H1 (cell line): Measurements from ENCODE around the gene FAM177A1. TPM values are rescaled to one million over a fixed set of nuclear protein-coding genes. Genes with fewer than 3 reads are reported as not detected.
A peak's percentile ranks its signal among the peaks of the same experiment; 100 is the strongest.

ENCODE experiments used
- CTCF ChIA-PET: fragments of 300-600 bp; sonication (Branson Sonifier 250); formaldehyde crosslinking; loops from one replicate; lab custom pipeline; 2021; ENCODE audit not compliant: partially characterized antibody; lab: Charles Lee
- POLR2A ChIA-PET: fragments of 300-600 bp; sonication (Branson Sonifier 250); formaldehyde crosslinking; loops from one replicate; lab custom pipeline; 2021; ENCODE audit warnings: inconsistent platforms; ENCODE audit not compliant: partially characterized antibody; lab: Charles Lee
- DNase-seq, 2 experiments: peaks; one replicate each; pipeline versions ENCODE4 v3.0.0 to v3.0.0-alpha.2; 2010 to 2022; ENCODE audit warnings: low spot score in 2 of 2, low read depth in 1 of 2, mixed read lengths in 1 of 2
- FAIRE-seq: peaks from 2 replicates; lab custom pipeline; 2011; peaks lifted over from hg19 to GRCh38; lab: Jason Lieb, UNC
- H2AFZ ChIP-seq: 2 replicates; pipeline ENCODE4 v1.8.1; 2012; ENCODE audit warnings: low read length, inconsistent platforms
- H2AK5ac ChIP-seq: 2 replicates; pipeline ENCODE4 v1.6.1; 2013; ENCODE audit warnings: low read depth, low read length
- H2BK120ac ChIP-seq: replicated peaks from 2 replicates; pipeline ENCODE3; 2013; ENCODE audit warnings: low read depth, low read length, inconsistent platforms
- H2BK12ac ChIP-seq: 2 replicates; pipeline ENCODE4 v1.6.1; 2013; ENCODE audit warnings: low read depth, low read length
- H2BK15ac ChIP-seq: 2 replicates; pipeline ENCODE4 v1.6.1; 2013; ENCODE audit warnings: low read length
- H2BK20ac ChIP-seq: 2 replicates; pipeline ENCODE4 v1.6.1; 2013; ENCODE audit warnings: low read length
- H2BK5ac ChIP-seq: 2 replicates; pipeline ENCODE4 v1.6.1; 2013; ENCODE audit warnings: low read depth, low read length
- H3K14ac ChIP-seq: 2 replicates; pipeline ENCODE4 v1.6.1; 2013; ENCODE audit warnings: inconsistent platforms; ENCODE audit not compliant: insufficient read length
- H3K18ac ChIP-seq: 2 replicates; pipeline ENCODE4 v1.6.1; 2013; ENCODE audit warnings: low read length; ENCODE audit errors: extremely low read depth
- H3K23ac ChIP-seq: 2 replicates; pipeline ENCODE4 v1.6.1; 2013; ENCODE audit warnings: inconsistent platforms; ENCODE audit not compliant: insufficient read length
- H3K23me2 ChIP-seq: 2 replicates; pipeline ENCODE4 v1.6.1; 2013; ENCODE audit warnings: low read depth, low read length
- H3K27ac ChIP-seq: 2 replicates; pipeline ENCODE4 v1.6.1; 2011; ENCODE audit warnings: low read depth, low read length, inconsistent platforms
- H3K27me3 ChIP-seq, 4 experiments: replicated peaks in 1 of 4; 1 replicate in 1 of 4; 2 replicates in 3 of 4; pipeline versions ENCODE4 v1.6.1 to v1.8.1; 2011 to 2013; ENCODE audit warnings: low read length in 3 of 4, mild to moderate bottlenecking in 3 of 4, inconsistent platforms in 2 of 4, mixed read lengths in 2 of 4, moderate library complexity in 1 of 4; ENCODE audit not compliant: control insufficient read depth in 3 of 4, insufficient read depth in 3 of 4; ENCODE audit errors: extremely low read depth in 1 of 4
- H3K36me3 ChIP-seq, 4 experiments: 2 replicates each; pipeline versions ENCODE4 v1.6.1 to v1.8.1; 2011 to 2013; ENCODE audit warnings: mild to moderate bottlenecking in 4 of 4, low read length in 3 of 4, moderate library complexity in 2 of 4, control low read depth in 1 of 4, inconsistent platforms in 1 of 4; ENCODE audit not compliant: insufficient read depth in 4 of 4, control insufficient read depth in 2 of 4
- H3K4ac ChIP-seq: replicated peaks from 2 replicates; pipeline ENCODE3; 2013; ENCODE audit warnings: low read length, low read depth, mixed read lengths, inconsistent platforms; ENCODE audit not compliant: insufficient read length
- H3K4me1 ChIP-seq, 4 experiments: replicated peaks in 1 of 4; 1 replicate in 1 of 4; 2 replicates in 3 of 4; pipeline versions ENCODE4 v1.6.1 to v1.8.1; 2011 to 2013; ENCODE audit warnings: low read length in 3 of 4, inconsistent platforms in 2 of 4, mixed read lengths in 1 of 4; ENCODE audit not compliant: insufficient read depth in 4 of 4, control insufficient read depth in 3 of 4
- H3K4me2 ChIP-seq, 2 experiments: 2 replicates each; pipeline versions ENCODE4 v1.6.1 to v1.8.1; 2011 to 2013; ENCODE audit warnings: low read depth in 2 of 2, low read length in 2 of 2, control low read depth in 1 of 2, inconsistent platforms in 1 of 2, mild to moderate bottlenecking in 1 of 2; ENCODE audit not compliant: insufficient read depth in 1 of 2
- H3K4me3 ChIP-seq, 4 experiments: fragments of 200-600, 300-600 bp in 1 of 4; sonication (generic), shearing (Covaris generic), sonication (Bioruptor Twin) in 1 of 4; 2 replicates each; pipeline versions ENCODE4 v1.5.1 to v1.8.1; 2011 to 2016; ENCODE audit warnings: low read length in 4 of 4, low read depth in 3 of 4, control low read depth in 2 of 4, inconsistent platforms in 2 of 4, mild to moderate bottlenecking in 2 of 4, mixed read lengths in 1 of 4, moderate library complexity in 1 of 4; ENCODE audit not compliant: insufficient read depth in 2 of 4; ENCODE audit errors: extremely low read depth in 1 of 4
- H3K56ac ChIP-seq: replicated peaks from 2 replicates; pipeline ENCODE3; 2013; ENCODE audit warnings: low read depth, mild to moderate bottlenecking, mixed read lengths, low read length, inconsistent platforms; ENCODE audit not compliant: insufficient read length
- H3K79me1 ChIP-seq: 2 replicates; pipeline ENCODE4 v1.6.1; 2013; ENCODE audit warnings: low read depth, low read length, control low read depth
- H3K79me2 ChIP-seq, 2 experiments: 2 replicates each; pipeline versions ENCODE4 v1.6.1 to v1.8.1; 2012 to 2013; ENCODE audit warnings: low read length in 2 of 2, mild to moderate bottlenecking in 2 of 2, inconsistent platforms in 1 of 2; ENCODE audit not compliant: insufficient read depth in 2 of 2, control insufficient read depth in 1 of 2
- H3K9ac ChIP-seq, 4 experiments: replicated peaks in 1 of 4; 1 replicate in 1 of 4; 2 replicates in 3 of 4; pipeline versions ENCODE4 v1.6.1 to v1.8.1; 2011 to 2013; ENCODE audit warnings: low read depth in 3 of 4, low read length in 3 of 4, control low read depth in 2 of 4, mild to moderate bottlenecking in 2 of 4, moderate library complexity in 2 of 4, inconsistent platforms in 1 of 4; ENCODE audit errors: extremely low read depth in 1 of 4
- H3K9me3 ChIP-seq, 2 experiments: 2 replicates each; pipeline versions ENCODE4 v1.6.1 to v1.8.1; 2012 to 2013; ENCODE audit warnings: mild to moderate bottlenecking in 2 of 2, moderate library complexity in 2 of 2, control low read depth in 1 of 2, inconsistent platforms in 1 of 2, low read depth in 1 of 2, low read length in 1 of 2, mixed read lengths in 1 of 2; ENCODE audit not compliant: insufficient read depth in 2 of 2
- H4K20me1 ChIP-seq, 2 experiments: replicated peaks in 1 of 2; 2 replicates each; pipeline versions ENCODE3 to v1.8.1; 2011 to 2013; ENCODE audit warnings: inconsistent platforms in 2 of 2, low read length in 2 of 2, mild to moderate bottlenecking in 1 of 2; ENCODE audit not compliant: insufficient read depth in 2 of 2, control insufficient read depth in 1 of 2
- H4K5ac ChIP-seq: 2 replicates; pipeline ENCODE4 v1.6.1; 2013; ENCODE audit warnings: low read length, low read depth, mixed read lengths, inconsistent platforms; ENCODE audit not compliant: insufficient read length
- H4K8ac ChIP-seq: 2 replicates; pipeline ENCODE4 v1.8.0; 2013; ENCODE audit warnings: mild to moderate bottlenecking, moderate library complexity, low read length, inconsistent platforms; ENCODE audit not compliant: insufficient read depth; ENCODE audit errors: extremely low read depth
- H4K91ac ChIP-seq: replicated peaks from 2 replicates; pipeline ENCODE3; 2013; ENCODE audit warnings: low read length, mixed read lengths, inconsistent platforms; ENCODE audit not compliant: insufficient read length
- ASH2L ChIP-seq: fragments of 200-600, 300-600 bp; sonication (generic); IDR thresholded peaks from one replicate; pipeline ENCODE4 v1.7.1; 2017; ENCODE audit warnings: low read length
- HDAC2 ChIP-seq, 2 experiments: fragments of 300-600 bp in 1 of 2; sonication (generic) in 1 of 2; IDR thresholded peaks; 2 replicates each; pipeline ENCODE4 v1.6.1; 2011 to 2012; ENCODE audit warnings: low read depth in 2 of 2, low read length in 2 of 2, mild to moderate bottlenecking in 2 of 2, moderate library complexity in 2 of 2, borderline replicate concordance in 1 of 2, inconsistent platforms in 1 of 2
- KDM5A ChIP-seq: fragments of 200-600 bp; IDR thresholded peaks from 2 replicates; pipeline ENCODE4 v1.7.1; 2012; ENCODE audit warnings: mild to moderate bottlenecking, low read length, inconsistent platforms, mixed read lengths
- RAD21 ChIP-seq, 2 experiments: IDR thresholded peaks in 1 of 2; conservative IDR thresholded peaks in 1 of 2; 2 replicates each; pipeline ENCODE4 v1.6.1; 2011; ENCODE audit warnings: low read depth in 2 of 2, low read length in 2 of 2, improper control_type of control experiment in 1 of 2, inconsistent platforms in 1 of 2, mild to moderate bottlenecking in 1 of 2, moderate library complexity in 1 of 2
- RBBP5 ChIP-seq: IDR thresholded peaks from 2 replicates; pipeline ENCODE4 v1.7.1; 2012; ENCODE audit warnings: low read depth, mild to moderate bottlenecking, inconsistent platforms, low read length, moderate library complexity, borderline replicate concordance
- SAP30 ChIP-seq: fragments of 300-600 bp; sonication (generic); IDR thresholded peaks from 2 replicates; pipeline ENCODE4 v1.7.1; 2012; ENCODE audit warnings: low read length, moderate library complexity, mild to moderate bottlenecking, inconsistent platforms; ENCODE audit not compliant: insufficient read depth, insufficient replicate concordance
- TBP ChIP-seq: IDR thresholded peaks from 2 replicates; pipeline ENCODE4 v1.6.1; 2011; ENCODE audit warnings: low read depth, low read length, improper control_type of control experiment
- WGBS, 2 experiments: shearing (Covaris generic) in 1 of 2; methylation state at CpG; one replicate each; pipeline versions ENCODE4 v1.1.6 to v1.1.7; 2013 to 2015; ENCODE audit warnings: low lambda C conversion rate in 2 of 2, mixed read lengths in 2 of 2, inconsistent platforms in 1 of 2, low coverage in 1 of 2, missing lambda C conversion rate in 1 of 2; ENCODE audit not compliant: insufficient replicate concordance in 2 of 2, insufficient coverage in 1 of 2, insufficient read length in 1 of 2; ENCODE audit errors: extremely low coverage in 1 of 2, missing lambda C conversion rate in 1 of 2; 5-methylcytosine and 5-hydroxymethylcytosine counted together
- polyA plus RNA-seq, 7 experiments: library from polyadenylated mRNA; depleted of rRNA in 3 of 7; stranded (reverse) in 5 of 7; unstranded in 2 of 7; fragments of >200 nt in 5 of 7; fragments of 200-250 nt in 2 of 7; gene quantifications; 1 replicate in 5 of 7; 2 replicates in 1 of 7; 4 replicates in 1 of 7; pipeline versions ENCODE4 v1.2.1 to v1.2.3, GENCODE V29; 2011 to 2013; ENCODE audit warnings: missing spikeins in 2 of 7, mixed read lengths in 2 of 7
- total RNA-seq: library from RNA; stranded (reverse); fragmentation: NEBNext Ultra II Directional; extraction: Animal tissue kit (Norgen Biotek cat#: 25700); gene quantifications from 2 replicates; pipeline ENCODE4 v1.2.1, GENCODE V29; 2021

The FAM177A1 gene
- total and polyA plus RNA-seq, 2 of the 8 experiments (the other 6 are each of a cell fraction or from before 2014, with no cell fraction given) = 11.3 to 34.0 TPM

- H2BK15ac ChIP-seq = 0 out of 2 replicates have a peak overlapping the region, but pooled peaks have one; percentile 83
- H3K23ac ChIP-seq = no peak overlapping the region
- peak overlapping the region; percentile 58 for H4K91ac ChIP-seq
- peak overlapping the region; percentile 96; the same call in 1 of the 2 replicates for H2BK12ac ChIP-seq
- H2BK120ac ChIP-seq = peak overlapping the region; percentile 38
- peak overlapping the region; percentile 99 for H3K27ac ChIP-seq
- H3K56ac ChIP-seq = no peak overlapping the region
- peak overlapping the region; percentile 95; the same call in 1 of the 2 replicates for H4K8ac ChIP-seq
- TF ChIP-seq RBBP5 (no peak), KDM5A (peak; percentile 8; the same call in 1 of the 2 replicates), TBP (no peak), ASH2L (peak; percentile 21), SAP30 (peak; percentile 39), HDAC2 (IDR thresholded peaks at IDR 0.05; ENCODE audit: borderline replicate concordance in 1 of 2, low read depth in 2 of 2, low read length in 2 of 2) (0 out of 4 replicates have a peak, but pooled peaks of 1 of the 2 experiments have one; percentile 61), RAD21 (IDR thresholded peaks at IDR 0.05 in 1 of 2, conservative IDR thresholded peaks at IDR 0.05 in 1 of 2; ENCODE audit: low read depth in 2 of 2, low read length in 2 of 2) (no peak)
- H2BK5ac ChIP-seq = peak overlapping the region; percentile 99
- peak overlapping the region; percentile 90 to 97 (median 93) for H3K4me3 ChIP-seq
- H3K79me2 ChIP-seq = peaks cover 0 to 10% of the 10 kb centered on the region in 2 experiments; a peak in 1 of 4 replicates
- WGBS, 2 experiments = 18% methylated on average over 23 of the region's 23 CpGs; no CpG with 5 or more reads in 1 of the 2 experiments
- peak overlapping the region; percentile 69 to 100 (median 99) for H3K9ac ChIP-seq
- H3K27me3 ChIP-seq = no peaks in the 10 kb centered on the region
- H3K23me2 ChIP-seq = peaks cover 3% of the 10 kb centered on the region; the same call in 1 of the 2 replicates
- no peaks in the 10 kb centered on the region for H3K9me3 ChIP-seq
- no peak overlapping the region for H3K4ac ChIP-seq
- no peak for DNase-seq
- no peak overlapping the region for H2AK5ac ChIP-seq
- no peak for FAIRE-seq
- POLR2A ChIA-PET = interaction anchor here (0.6 to 3.0 kb wide), 16 partner anchors 9 to 289 kb away, joined by 3 to 19 read pairs (median 4); partner anchors contain the start of genes FAM177A1, NFKBIA, PSMA6 and SRP54
- CTCF ChIA-PET = interaction anchor here (0.9 to 2.1 kb wide), 3 partner anchors 13 to 18 kb away, joined by 3 to 6 read pairs (median 3); no protein-coding TSS in a partner anchor
- no peak overlapping the region for H2BK20ac ChIP-seq
- peaks cover 0 to 4% (median 2%) of the 10 kb centered on the region in 4 experiments; a peak in 3 of 7 replicates for H3K4me1 ChIP-seq
- H3K18ac ChIP-seq = peak overlapping the region; percentile 55
- peak overlapping the region; percentile 99 for H2AFZ ChIP-seq
- peak overlapping the region; percentile 83 to 97 for H3K4me2 ChIP-seq
- H4K5ac ChIP-seq = peak overlapping the region; percentile 46
- H3K79me1 ChIP-seq = no peaks in the 10 kb centered on the region; the same call in 1 of the 2 replicates
- H3K14ac ChIP-seq = no peak overlapping the region
- H3K36me3 ChIP-seq = peaks cover 0 to 5% (median 2%) of the 10 kb centered on the region in 4 experiments; a peak in 1 of 8 replicates
- no peaks in the 10 kb centered on the region for H4K20me1 ChIP-seq
Measured at GRCh38 chr14:35122696-35123387, 76.8 kb downstream of the FAM177A1 start.
